NCI-H226 (cell line): ENCODE results near the gene FBN2.
"Not testable (repeated sequence)": the region's sequence is repeated elsewhere in the genome, so short reads cannot be mapped to it uniquely, and the experiment has no call there.

Experiments
- DNase-seq: peaks from one replicate; pipeline ENCODE4 v3.0.0-alpha.2; 2015

The FBN2 gene

DNA sequence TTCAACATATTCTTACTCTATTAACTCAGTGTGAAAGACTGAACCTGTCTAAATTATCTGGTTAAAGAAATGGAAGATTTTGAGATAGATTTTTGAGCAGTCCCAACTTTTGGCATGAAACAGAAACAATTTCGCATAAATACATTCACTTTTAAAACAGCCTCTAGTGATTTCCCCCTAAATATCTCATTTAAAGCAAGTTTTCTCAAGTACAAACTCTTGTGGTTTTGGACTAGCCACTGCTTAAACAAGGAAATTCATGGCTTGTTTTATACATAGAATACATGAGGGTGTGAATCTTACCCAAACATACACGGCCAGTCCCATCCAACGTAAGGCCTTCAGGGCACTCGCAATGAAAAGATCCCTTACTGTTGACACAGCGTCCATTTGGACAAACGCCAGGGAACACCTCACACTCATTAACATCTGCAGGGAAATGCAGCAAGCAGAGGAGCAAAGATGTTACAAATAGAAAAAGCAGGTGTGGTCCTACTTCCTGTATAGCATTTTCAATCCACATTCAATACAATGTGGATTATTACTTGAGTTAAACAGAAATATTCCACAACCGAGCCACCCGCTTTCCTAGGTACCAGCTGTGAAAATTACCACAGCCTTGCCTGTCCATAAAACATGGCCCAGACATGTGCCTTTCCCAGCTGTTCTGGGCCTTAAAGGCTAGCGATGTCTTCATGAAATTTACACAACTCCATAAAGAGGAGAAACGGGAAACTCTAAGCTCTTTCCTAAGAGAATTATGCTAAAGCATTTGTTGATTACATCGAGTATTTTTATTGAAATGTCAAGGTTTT is 188.8 kb downstream of the FBN2 start:
- DNase-seq = no peak

DNA sequence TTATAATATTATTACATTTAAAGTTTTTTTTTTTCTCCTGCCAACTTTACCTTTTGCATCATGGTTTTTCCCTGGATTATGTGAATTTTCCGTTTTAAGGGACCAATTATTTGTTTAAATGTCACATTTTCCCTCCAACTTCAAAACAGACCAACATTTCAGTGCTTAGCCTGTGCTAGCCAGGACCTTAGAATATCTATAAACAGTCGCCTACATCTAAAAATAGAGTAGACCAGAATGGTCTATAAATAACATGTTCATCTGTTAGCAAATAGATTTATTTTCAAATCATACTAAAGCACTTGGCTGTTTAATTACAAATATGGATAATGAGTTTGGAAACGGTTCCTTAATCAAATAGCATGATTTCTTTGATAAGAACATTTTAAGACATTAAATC is 192.0 kb downstream of the FBN2 start:
- no peak for DNase-seq

DNA sequence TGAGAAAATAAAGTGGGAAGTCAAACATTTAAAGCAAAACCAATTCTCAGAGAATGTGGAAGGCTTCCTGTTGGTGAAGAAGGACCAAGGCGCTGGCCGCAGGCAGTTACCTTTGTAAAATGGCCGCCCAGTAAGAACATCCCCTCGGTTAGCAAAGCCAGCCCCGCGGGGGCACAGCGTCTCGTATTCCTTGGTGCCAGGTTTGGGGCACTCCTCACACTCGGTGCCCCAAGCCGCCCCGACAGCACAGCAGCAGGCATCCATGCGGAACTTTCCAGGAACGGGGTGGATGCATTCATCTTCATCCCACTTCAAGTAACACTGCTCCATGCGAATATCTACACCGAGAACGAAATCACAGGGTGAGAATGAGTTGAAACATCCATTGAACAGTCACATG is 192.8 kb downstream of the FBN2 start:
- DNase-seq = no peak

DNA sequence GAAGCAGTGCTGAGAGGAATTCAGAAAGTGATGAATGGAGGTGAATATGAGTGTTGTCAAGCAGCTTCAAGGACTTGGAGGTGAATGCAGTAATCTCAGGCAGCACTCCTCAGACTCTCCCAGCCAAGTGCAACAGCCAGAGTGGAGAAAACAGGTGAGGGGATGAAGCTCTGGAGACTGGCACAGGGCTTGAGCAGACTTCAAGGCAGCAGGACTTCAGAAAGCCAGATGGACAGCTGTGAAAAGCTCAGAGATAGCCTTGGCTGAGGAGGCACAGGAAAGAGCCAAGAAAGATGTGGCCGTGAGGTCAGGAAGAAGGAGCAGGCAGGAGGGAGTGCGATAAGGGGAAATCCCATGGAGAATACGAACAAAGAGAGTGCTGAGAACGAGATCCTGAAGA is 194.9 kb downstream of the FBN2 start:
- no peak for DNase-seq

DNA sequence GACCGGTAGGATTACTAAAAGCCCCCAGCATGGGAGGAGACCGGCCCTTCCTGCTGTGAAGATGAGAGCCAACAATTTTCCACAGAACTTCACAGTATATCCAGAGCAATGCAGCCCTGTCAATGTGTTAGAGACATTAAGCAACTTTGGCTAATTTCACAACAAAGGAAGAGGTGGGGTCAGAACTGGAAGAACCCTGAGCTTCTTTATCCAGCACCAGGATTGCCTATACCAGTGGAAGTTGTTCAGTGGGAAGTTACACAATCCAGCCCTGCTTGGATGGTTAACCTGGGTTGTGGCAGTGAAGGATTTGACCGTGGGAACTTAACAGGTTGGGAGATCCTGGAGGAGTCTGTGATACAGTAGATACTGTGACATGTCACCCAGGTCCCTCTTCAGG is 197.0 kb downstream of the FBN2 start:
- no peak for DNase-seq

DNA sequence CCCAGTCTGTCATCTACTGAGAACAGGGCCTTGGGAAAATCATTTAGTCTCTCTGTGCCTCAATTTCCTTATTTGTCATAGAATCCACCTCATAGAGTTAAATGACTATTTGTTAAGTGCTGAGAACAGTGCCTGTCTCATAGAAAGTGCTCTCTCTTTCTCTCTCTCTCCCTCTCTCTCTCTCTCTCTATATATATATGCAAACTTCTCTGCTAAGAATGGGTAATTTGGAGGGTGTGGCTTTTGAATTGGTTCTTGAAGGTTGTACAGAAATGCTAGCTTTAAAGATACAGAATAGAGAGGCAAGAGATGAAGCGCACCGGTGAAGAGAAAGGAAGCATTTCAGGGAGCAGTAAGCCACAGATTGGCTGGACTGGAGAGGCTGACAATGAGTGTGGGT is 197.4 kb downstream of the FBN2 start:
- no peak for DNase-seq

DNA sequence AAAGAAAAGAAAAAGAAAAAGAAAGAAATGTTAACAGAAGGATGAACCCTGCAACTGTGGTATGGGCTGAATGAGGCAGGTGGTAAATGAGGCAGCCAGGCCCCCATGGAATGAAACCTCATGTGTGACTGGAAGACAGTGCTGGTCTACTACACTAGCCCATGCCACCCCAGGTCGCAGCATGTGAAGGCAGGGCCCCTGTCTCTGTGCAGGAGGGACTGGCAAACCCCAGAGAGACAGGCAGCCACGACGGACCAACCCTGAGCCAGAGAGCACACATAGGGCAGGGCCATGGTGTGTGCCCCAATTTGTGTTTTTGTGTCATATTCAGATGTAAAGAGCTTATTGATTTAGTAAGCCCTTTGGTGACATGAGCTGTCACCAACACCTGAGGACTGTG is 198.5 kb downstream of the FBN2 start:
- DNase-seq = no peak

DNA sequence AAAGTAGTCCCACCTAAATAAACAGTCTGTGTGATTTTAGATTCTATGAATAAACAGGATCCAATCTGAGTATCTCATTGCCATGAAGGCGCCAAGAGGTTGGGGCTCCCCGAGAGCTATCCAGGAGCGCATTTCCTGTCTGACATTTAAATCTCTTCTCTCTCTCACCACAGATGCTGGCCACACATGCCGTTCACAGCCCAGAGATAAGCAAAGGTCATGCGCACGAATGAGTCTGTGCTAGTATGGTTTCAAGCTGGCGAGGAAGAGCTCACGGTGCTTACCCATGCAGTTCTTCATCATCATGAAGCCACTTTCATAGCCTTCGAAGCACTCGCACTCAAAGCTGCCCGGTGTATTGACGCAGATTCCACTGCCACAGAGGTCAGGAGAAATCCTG is 199.4 kb downstream of the FBN2 start:
- DNase-seq = no peak

DNA sequence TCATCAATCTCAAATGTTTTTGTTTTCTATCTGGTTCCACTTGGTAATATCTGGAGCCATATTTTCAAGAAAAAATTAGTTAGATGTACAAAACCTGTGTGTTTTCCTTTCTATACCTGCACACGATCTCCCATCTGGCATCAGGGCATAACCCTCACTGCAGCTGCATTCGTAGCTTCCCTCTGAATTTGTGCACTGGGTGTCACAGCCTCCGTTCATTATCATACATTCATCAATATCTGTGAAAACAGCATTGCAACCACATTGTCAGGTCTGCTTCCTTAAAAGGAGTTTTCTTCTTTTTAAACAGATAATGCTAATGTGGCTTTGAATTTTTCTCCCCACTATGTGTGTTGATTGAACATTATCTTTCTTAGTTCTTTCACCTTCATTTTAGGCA is 202.7 kb downstream of the FBN2 start:
- DNase-seq = no peak

DNA sequence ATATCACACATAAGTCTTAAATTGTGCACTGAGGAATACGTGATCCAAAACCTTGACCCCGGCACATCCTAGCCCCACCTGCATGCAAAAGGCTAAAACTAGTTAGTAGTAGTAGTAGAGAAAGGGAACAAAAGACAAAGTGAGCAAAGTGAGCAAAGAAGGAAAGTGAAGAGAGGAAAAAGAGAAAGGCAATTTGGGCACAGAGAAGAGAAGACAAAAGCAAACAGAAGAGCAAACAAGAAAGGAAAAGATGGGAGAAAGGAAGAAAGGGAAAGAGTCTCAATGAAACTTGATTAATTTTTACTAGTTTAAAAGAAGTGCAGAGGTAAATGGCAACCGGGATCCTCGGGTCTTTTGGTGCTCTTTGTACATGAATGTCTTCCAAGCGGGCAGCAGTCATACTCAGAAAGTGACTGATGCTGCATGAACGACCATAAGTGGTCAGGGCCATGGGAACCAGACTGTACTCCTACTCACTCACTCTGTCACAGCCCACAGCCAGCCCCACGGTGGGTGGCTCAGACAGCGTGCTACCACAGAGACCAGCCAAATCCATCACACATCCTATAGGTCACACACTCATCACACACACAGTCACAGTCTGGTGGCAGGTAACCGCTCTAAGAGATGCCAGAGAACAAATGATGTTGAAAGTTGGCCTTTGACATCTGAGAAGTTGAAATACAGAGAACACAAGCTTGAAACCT is 203.9 kb downstream of the FBN2 start:
- DNase-seq = no peak

DNA sequence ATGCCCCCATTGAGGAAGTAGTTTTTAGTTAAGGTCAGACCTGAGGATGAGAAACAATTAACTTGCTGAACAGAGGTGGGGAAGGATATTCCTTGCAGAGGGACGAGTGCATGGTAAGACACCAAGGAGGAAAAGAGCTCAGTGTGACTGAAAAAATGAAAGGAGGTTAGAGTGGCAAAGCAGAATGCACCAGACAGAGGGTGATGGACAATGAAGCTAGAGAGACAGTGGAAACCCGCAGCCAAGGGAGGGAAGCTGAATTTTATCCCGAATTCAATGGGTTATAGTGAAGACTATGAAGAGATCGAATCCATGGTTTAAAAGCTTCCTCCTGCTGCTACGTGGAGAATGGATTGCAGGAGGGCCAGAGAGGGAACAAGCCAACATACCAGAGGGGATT is 206.8 kb downstream of the FBN2 start:
- DNase-seq = no peak

DNA sequence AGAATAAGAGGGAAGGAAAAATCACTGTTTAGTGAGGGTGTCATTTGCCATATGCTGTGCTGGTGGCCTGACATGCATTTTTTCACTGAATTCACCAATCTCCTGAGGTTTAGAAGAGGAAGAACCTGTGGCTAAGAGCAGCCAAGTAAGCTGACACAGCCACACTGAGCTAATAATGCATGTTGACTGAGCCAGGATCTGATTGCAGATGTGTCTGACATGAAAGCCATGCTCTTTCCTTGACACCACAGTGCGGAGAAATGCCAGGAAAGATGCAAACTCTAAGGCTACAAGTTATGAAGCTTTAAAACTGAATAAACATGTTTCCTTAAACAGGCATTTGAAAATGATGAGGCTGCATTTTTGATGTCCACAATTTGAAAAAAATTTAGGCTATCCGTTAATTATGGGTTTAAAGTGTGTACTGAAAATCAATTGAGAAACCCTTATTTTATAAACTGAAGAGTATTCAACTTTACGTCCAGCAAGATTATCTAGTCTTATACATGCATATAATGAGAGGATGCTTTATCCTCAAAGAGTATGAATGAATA is 208.6 kb downstream of the FBN2 start:
- DNase-seq = no peak

DNA sequence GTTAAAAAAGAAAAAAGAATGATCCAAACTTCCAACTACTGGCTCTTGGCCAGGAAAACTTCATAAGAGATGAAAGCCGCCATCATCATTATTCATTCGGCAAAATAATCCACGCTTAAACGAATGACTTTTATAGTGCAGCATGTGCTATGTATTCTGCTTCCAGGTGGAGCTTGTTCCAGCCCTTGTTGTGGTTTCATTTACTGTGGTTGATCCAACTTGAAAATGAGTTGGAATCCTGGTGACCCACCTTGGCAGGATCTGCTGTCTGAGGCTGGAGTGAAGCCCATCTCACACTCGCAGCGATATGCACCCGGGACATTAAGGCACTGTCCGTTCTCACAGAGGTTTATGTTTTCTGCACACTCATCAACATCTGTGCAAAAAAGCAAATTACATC is 209.6 kb downstream of the FBN2 start:
- no peak for DNase-seq

DNA sequence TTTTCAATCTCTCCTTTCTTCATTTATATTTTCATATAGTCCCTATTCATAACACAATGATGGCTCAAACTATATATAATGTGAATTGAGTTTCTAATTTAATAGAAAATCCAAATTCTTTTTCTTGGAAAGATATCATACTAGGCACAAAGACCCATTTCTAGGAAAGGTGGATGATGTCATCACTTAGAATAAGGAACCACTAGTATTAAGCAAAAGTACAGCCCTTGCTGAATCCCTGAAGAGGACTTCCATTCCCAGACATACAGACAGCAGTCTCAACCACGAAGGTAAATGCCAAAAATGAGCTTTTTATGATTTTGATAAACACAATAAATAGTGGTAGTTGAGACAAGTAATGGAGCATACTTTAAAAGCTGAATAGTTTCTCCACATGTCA is 210.0 kb downstream of the FBN2 start:
- DNase-seq = no peak

DNA sequence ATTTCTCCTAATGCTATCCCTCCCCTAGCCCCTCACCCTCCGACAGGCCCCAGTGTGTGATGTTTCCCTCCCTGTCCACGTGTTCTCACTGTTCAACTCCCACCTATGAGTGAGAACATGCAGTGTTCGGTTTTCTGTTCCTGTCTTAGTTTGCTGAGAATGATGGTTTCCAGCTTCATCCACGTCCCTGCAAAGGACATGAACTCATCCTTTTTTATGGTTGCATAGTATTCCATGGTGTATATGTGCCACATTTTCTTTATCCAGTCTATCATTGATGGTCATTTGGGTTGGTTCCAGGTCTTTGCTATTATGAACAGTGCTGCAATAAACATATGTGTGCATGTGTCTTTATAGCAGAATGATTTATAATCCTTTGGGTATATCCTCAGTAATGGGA is 216.6 kb downstream of the FBN2 start:
- DNase-seq = not testable (repeated sequence)

DNA sequence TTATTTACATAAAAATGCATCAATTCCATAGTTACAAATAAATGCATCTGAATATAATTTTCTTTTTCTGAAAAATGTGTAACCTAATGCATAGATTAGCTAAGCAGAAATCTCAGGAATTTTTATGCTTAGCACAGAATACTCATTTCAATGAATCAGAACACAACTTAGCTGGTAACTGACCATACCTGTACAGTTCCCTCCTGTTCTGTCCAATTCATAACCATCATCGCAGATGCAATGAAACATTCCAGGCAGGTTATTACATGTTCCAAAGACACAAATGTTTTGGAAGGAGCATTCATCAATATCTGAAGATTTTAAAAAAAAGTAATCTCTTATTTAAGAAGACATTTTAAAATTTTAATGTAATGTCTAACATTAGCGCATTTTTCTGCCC is 219.4 kb downstream of the FBN2 start:
- no peak for DNase-seq

DNA sequence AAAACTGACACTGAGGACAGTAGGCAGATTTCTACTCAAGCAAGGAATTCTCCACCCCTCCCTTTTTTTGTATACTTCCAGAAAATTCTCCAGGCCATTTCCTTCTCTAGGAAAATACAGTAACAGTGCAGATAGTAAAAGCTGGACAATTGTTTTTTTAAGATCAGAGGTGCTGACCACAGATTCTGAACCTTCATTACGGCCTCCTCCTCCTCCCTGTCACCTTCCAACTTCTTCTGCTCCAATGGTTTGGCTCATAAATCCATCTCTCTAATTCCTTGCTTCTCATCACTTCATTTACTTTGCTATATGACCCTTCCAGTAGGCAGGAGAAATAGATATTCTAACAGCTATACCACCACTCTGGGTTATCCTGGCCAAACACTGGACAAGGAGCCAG is 220.6 kb downstream of the FBN2 start:
- DNase-seq = no peak

DNA sequence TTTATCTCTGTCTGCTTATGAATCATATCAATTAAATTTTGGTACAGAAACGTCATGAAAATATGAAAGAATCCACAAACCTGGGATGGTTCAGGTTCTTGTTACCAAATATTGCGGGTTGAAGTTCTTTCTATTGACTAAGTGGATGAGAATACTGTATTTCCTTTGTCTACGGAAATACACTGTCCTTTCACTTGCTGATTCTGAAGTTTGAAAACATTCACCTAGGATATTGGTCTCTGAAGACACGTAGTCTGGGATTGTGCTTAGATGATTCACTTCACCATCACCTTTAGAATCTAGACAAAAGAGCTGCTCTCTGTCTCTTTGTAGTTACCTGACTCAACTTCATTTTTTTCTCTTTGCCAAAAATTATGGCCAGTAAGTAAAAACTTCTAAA is 222.4 kb downstream of the FBN2 start:
- no peak for DNase-seq

DNA sequence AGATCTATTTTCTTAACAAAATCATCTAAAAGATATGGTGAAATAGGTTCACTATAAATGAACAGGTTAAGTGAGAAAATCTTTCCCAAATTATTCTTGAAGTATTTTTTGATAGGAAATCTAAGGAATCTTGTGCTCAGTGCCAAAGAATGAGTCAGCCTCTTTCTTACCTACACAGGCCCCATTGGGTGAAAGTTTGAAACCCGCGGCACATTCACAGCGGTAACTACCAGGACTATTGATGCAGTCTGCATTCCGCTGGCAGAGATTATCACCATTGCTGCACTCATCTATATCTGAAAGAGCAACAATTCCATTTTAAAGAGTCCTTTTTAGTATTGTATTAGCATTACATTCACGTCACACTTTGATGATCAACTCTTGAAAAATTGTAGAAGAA is 232.7 kb downstream of the FBN2 start:
- peak; percentile 91 for DNase-seq

DNA sequence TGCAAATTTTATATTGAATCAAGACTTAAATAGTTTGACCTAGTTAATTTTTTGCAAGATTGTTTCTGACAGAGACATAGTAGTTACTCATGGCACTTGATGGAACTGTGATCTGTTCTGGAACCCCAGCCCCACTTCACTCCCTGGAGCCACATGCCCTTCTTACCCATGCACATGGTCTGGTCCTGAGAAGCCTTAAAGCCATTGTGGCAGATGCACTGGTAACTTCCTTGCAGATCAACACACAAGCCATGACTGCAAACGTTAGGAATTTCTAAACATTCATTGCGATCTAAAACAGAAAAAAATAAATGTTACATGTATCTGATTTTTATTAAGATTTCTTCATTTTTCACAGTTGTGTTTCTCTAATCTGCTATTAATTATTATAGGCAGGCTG is 233.3 kb downstream of the FBN2 start:
- DNase-seq = peak; percentile 45

DNA sequence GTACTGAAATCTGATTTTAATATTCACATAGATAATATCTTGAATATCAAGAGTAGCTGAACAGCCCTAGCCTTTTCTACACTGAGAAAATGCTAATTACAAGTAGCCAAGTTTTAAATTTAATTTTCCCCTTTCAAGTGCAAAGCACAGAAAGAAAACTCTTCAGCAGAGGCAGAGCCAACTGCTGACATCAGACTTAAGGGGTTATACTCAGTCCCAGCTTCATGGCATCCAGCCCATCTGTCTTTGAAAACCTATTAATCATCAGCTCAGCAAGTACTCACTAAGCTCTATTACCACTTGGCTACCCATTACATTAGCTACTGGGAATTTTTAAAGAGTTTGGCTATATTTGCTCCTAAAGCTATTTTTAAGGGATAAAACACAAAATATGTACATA is 234.0 kb downstream of the FBN2 start:
- peak; percentile 96 for DNase-seq

DNA sequence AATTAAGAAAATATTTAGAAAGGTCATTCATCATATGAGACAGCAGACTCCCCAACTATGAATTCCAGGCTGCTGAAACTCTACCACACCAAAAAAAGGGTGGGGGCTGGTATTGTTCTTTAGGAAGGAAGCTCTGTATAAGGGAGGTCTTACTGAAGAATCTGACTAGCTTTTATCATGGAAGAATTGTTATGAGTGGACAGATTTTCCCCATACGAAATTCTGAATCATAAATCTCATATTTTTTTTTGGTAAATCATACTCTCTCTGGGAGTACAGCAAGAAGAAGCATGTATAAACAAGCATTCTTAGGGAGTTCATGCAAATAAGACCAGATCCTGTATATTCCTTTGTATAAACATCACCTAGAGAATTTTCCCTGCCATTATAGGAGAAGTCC is 234.5 kb downstream of the FBN2 start:
- peak; percentile 82 for DNase-seq

DNA sequence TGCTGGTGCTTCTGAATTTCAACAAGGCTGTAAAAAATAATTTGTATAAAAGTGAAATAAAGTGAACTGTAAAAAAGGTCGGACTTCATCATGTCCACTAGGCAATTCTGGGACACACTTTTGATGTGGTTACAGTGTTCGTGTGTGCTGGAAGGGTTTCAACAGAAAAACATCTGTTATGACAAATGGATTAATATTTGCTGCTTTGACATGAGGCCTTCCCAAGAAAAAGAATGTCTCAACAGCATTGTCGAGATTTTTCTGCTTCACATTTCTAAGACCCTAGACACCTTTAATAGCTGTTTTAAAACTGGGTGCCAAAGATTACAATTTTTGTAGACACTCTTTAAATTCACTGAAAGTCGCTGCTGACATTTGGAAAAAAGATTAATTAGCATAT is 237.9 kb downstream of the FBN2 start:
- DNase-seq = no peak

DNA sequence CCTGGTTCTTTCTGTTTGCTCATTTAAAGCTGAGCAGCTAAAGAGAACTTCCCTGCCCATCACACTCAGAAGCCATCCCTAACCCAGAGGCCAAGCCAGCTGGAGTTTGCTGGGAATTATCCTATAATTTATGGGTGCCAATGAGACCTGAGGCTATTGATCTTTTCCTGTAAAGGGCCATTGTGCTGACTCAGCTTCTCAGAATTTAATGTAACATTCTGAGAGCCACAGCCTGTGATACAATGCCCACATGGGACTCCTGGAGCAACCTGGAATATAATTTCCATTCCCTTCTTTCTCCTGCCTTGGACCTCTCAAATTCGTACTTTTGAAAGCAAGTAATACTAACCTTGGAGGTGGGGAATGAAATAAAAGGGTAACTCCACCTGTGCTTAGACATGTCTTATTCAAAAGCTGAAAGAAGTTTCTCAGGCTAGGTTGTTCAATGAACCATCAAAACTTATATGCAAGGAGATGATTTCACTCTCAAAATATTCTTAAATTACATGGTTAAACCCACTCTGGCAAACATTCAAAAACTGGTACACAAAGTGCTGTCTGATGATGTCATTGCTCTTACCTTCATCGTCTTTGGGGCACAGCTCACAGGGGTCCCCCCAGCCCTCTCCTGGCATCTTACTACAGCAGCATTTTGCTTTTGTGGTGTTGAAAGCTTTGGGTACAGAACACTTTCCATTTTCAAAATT is 247.7 kb downstream of the FBN2 start:
- peak; percentile 36 for DNase-seq
